Measurements from ENCODE around the gene SLC30A1.
"Not testable (repeated sequence)": the region's sequence is repeated elsewhere in the genome, so short reads cannot be mapped to it uniquely, and the experiment has no call there.

SLC30A1 gene

DNA sequence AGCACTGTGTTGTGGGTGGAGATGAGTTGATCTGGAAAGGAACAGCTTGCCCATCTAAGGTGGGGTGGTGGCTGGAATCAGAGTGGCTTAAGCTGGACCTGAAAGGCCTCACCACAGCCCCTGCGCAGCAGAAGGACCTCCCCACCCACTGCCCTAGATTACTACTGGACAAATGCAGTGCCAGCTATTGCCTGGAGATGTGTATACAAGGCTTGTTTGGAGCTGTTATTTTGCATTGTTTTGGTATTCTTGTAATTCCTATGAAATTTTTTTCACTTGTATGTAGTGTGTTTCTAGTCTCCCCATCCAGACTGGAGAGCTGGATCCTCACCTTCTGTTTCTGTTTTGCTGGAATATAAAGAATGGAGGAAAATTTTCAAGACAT is 1.3 kb upstream of the SLC30A1 start:
- DNase-seq = no peak

- DNase-seq = no peak
These were observed 710 bp upstream of the SLC30A1 start for GRCh38 chr1:211579440-211580302.

DNA sequence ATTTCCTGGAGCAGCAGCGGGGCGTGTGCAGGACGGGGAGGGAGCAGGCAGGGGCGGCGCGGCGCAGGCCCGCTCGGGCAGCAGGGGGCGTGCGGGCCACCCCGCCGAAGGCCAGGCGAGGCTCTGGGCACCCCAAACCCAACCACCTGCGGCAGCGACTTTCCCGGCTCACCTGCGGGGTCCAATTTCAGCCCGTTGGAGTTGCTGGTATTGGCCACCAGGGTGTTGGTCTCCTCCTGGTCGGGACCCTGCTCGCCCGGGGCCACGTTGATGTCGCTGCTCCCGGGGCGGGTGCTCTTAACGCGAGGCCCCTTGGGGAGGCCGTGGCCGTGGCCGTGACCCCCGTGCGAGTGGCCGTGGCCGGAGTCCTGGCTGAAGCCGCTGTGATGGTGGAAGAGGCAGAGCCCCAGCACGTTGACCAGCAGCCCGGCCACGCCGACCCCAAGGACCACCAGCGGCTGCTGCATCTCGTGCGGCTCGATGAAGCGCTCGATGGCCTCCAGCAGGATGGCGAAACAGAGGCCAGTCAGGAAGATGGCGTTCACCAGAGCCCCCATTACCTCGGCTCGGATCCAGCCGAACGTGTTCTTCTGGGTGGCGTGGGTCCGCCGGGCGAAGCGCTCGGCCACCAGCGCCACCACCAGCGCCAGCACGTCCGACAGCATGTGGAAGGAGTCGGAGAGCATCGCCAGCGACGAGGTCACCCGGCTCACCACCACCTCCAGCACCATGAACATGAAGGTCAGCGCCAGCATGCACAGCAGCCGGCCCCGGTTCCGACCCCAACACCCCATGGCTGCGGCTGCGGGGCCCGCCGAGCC is 932 bp downstream of the SLC30A1 start:
- peak; percentile 77 for DNase-seq

DNA sequence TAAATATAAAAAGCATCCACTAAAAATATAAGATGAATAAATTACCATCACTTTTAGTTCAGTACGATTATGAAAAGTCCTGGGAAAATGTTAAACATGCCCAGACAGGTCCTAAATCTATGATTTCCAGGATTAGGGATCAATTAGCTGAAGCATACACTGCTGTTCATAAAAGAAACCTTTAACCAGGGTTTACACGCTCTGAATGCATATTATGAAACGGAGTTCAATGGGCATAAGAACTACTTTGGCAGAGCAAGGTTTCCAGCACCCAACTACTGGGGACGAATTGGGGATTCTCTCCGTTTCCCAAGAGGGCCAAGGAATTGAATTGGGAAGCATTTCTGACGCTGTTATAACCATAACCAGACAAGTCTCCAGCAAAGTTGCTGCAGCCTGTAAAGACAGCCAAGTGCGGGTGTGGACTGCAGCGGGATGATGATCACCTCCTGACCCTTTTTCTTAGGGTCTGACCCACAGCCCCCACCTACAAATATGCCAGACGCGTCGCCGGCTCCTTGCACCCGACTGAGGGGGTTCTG is 1.6 kb downstream of the SLC30A1 start:
- no peak for DNase-seq

DNA sequence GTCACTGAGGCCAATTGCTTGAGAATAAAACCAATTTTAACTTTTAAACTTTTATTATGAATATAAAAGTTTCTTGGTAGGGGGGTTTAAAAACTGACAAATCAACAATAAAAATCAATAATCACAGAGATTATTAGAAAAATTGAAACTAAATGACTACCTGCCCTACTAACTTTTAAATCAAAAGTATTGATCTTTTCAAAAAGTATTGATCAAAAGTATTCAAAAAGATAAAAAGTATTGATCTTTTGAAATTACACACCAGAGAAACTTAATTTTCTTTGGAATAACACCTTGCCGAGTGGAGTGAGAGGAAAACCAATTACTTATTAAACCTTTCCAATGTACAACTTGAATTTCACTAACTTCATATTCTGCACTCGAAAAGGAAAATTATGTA is 2.2 kb downstream of the SLC30A1 start:
- no peak for DNase-seq

DNA sequence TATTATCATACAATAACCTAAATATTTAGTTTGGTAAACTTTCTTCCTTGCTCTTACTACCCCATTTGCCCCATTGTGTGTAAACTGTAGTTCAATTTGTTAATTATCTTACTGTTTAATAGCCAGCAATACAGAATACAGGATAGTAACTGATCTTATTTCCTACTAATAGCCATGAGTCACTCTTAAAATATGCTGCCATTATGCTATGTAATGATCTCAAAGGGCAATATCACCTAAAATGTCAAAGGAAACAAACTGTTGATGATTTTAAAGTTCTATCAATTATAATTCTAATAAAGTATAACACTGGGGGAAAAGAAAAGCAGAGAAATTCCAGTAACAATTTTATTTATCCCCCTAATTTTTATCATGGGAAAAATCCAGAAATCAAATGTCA is 4.3 kb downstream of the SLC30A1 start:
- DNase-seq = no peak

- no peak for DNase-seq
These were observed 7.0 kb downstream of the SLC30A1 start for GRCh38 chr1:211571998-211572397.

DNA sequence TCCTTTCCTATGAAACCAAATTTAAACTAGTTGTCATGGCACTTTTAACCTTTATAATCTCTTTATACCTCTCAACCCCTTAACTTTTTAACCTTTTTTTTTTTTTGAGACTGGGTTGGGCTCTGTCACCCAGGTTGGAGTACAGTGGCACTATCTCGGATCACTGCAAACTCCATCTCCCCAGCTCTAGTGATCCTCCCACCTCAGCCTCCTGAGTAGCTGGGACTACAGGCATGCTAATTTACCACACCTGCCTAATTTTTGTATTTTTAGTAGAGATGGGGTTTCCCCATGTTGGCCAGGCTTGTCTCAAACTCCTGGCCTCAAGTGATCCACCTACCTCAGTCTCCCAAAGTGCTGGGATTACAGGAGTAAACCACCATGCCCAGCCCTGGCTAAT is 8.6 kb downstream of the SLC30A1 start:
- DNase-seq = not testable (repeated sequence)

- DNase-seq = no peak
These were observed 12.4 kb downstream of the SLC30A1 start for GRCh38 chr1:211566431-211567025.

- DNase-seq = no peak
These were observed 14.9 kb downstream of the SLC30A1 start for GRCh38 chr1:211564084-211564483.

DNA sequence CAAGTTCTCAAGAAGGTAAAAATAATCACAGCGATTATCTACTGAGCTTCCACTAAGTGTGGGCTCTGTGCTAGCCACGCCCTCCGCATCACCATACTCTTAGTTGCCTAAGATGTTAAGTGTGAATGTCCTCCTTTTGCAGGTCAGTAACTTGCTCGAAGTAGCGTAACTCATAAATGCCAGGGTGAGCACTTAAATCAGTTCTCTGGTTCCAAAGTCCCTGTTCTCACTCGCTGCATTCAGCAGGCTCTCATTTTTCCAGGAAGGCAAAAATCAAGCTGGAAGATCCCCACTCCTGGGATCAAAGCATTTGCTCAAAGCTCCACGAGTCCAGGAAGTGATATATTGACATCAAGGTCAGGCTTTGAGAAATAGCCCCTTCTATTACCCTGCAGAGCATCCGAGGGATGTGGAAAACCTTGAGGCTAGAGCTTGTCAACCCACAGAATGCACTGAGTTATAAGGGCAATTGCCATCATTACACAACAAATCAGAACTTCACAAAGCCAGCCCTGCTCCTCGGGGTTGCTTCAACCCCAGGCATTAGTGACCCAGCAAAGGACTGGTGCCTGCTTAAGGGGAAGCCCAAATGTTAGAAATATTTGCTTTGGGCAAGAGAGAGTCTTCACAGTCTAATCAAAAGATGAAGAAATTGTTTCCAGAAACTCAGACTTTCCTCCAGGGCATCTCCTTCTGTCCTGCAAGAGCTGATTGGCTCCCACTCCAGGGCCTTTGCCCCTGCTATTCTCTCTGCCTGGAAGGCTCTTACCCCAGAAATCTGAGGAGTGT is 19.5 kb downstream of the SLC30A1 start:
- DNase-seq = no peak

DNA sequence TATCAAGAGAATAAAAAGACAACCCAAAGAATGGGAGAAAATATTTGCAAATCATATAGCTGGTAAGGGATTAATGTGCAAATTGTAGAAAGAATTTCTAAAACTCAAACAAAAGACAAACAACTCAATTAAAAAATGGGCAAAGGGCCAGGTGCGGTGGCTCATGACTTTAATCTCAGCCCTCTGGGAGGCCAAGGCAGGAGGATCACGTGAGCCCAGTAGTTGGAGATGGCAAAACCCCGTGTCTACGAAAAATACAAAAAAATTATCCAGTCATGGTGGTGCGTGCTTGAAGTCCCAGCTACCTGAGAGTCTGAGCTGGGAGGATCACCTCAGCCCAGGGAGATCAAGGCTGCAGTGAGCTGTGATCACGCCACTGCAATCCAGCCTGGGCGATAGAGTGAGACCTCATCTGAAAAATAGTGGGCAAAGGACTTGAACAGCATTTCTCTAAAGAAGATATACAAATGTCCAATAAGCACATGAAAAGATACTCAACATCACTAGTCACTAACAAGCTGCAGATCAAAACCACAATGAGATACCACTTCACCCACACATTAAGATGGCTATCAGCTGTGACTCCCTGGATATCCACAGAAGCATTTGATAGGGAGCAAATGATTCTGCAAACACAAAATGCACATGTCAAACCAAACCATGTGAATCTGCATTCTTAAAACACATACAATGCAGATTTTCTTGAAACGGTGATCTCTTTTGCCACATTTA is 20.9 kb downstream of the SLC30A1 start:
- no peak for DNase-seq

DNA sequence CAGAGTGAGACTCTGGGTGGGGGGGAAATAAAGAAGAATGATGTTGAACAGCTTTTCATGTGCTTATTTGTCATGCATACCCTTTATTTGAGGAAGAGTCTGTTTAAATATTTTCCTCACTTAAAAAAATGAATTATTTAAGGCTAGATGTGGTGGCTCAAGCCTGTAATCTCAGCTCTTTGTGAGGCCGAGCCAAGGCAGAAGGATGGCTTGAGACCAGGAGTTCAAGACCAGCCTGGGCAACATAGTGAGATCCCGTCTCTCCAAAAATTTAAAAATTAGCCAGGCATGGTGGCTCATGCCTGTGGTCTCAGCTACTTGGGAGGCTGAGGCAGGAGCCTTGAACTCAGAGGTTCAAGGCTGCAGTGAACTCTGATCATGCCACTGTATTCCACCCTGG is 25.4 kb downstream of the SLC30A1 start:
- no peak for DNase-seq

DNA sequence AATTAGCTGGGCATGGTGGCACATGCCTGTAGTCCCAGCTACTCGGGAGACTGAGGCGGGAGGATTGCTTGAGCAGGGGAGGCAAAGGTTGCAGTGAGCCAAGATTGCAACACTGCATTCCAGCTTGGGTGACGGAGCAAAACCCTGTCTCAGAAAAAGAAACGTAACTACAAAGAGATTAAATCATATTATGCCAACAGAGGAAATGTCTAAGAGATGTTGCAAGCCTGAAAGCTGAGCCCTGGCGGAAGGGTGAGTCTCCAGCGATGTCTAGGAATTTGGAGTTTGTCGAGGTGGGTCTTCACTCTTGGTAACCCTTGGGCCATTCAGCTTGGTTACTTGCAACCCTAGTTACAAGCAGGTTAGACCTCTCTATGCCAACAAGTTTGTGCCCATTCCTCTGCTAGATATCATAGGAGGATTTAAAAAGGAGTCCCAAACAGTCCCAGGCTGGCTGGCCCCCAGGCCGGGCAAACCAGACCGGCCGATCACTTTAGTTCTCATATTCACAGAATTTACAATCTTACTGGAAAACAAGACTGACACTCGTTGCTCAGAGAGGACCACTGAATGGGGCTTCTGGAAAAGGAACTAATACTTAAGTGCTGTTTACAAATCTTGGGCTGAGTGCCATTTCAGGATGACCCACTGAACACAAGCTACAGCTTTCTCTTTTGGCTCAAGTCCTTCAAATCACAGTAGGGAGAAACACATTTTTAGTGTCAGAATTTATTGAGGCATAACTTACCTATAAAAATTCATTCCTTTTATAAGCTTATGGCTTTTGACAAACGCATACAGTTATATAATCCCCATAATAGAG is 27.1 kb downstream of the SLC30A1 start:
- no peak for DNase-seq

- no peak for DNase-seq
These were observed 29.8 kb downstream of the SLC30A1 start for GRCh38 chr1:211549092-211549711.

DNA sequence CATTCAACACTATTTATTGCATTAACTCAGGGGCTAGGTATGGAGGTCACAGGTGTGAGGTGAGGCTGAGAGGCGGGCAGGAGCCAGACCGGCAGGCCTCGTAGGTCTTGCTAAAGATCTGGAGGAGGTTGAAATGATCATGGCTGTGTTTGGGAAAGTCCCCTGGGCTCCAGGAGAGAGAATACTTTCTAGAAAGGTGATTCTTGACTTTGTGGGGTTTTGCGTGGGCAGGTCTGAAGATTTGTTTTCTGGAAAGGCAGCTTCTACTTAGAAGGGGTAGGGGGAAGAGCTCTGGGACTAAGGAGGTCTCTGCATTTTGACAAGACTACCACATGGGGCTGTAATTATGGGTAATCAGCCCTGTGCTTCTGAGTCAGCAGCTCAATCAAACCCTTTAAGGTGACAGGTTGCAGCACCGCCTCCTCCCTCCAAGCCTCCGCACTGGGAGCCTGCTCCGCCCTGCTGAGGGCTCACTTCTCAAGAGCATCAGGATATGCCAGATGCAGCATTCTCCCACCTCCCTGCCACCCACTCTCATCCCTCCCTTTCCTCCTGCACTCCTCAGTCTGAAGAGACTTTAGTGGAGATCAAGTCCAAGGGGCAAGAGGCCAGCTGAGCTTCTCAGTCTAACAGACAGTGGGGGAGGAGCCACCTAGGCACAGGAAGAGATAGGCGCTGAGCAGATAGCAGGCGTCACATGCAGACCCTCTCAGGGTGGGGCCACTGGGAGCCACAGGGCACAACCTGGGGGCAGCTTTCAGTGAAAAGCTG is 30.5 kb downstream of the SLC30A1 start:
- peak; percentile 53 for DNase-seq

DNA sequence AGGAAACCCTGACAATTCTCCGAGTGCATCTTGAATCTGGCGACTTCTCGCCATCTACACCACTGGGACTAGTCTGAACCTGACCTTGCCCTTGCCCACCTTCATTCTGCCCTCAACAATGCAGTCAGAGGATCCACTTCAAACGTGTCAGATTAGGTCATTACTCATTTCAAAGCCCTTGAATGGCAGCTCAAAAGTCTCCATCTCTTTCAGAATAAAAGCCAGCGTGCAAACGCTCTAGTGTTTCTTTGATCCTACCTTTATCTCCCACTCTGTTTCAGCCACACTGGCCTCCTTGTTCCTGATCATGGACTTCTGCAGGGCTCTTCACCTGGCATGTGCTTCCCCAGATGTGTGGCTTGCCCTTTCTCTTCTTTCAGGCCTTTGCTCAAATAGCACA is 31.3 kb downstream of the SLC30A1 start:
- DNase-seq = no peak

DNA sequence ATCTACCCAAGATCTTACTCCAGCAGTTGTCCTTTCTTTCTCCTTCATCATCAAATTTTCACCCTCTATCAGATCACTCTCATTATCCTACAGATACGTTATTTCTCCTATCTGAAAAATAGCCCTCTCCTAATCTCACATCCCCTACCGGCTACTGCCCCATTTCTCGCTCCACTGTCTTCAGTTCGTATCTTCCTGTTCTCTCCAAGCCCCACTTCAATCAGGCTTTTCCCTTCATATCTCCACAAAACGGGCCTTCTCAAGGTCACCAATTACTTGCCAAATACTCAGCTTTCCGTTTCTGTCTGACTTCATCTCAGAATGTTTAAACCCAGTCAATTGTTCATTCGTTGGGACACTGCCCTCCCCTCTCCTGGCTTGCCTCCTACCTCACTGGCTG is 32.4 kb downstream of the SLC30A1 start:
- DNase-seq = no peak

DNA sequence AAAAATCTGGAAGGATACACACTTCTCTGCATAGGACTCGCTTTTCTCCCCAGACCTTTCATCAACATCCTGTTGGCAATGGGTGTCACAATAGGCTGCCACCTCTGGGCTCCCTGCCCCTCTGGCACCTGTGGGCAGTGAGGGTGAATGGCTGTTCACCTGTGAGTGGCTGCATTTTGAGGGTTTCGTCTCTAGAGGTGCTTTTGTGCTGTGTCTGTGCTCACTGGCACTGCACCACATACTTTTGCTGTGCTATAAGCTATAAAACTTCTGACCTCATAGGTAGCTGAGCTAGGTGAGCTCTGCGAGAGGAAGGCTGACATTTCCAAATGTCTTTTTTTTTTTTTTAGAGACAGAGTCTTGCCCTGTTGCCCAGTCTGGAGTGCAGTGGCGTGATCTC is 35.9 kb downstream of the SLC30A1 start:
- DNase-seq = no peak

Measured in activated CD4-positive, alpha-beta T cell treated with anti-CD3 and anti-CD28 coated beads for 48 hours (primary cell).